NCI-H1436 treated with DMSO at 0.1 percent for 48 hours (cell line): ENCODE results near the gene SGTA.
"Not testable (repeated sequence)": the region's sequence is repeated elsewhere in the genome, so short reads cannot be mapped to it uniquely, and the experiment has no call there.

Source experiments
- DNase-seq: peaks from one replicate; lab custom pipeline; 2025; lab: John Stamatoyannopoulos, UW

Gene SGTA

DNA sequence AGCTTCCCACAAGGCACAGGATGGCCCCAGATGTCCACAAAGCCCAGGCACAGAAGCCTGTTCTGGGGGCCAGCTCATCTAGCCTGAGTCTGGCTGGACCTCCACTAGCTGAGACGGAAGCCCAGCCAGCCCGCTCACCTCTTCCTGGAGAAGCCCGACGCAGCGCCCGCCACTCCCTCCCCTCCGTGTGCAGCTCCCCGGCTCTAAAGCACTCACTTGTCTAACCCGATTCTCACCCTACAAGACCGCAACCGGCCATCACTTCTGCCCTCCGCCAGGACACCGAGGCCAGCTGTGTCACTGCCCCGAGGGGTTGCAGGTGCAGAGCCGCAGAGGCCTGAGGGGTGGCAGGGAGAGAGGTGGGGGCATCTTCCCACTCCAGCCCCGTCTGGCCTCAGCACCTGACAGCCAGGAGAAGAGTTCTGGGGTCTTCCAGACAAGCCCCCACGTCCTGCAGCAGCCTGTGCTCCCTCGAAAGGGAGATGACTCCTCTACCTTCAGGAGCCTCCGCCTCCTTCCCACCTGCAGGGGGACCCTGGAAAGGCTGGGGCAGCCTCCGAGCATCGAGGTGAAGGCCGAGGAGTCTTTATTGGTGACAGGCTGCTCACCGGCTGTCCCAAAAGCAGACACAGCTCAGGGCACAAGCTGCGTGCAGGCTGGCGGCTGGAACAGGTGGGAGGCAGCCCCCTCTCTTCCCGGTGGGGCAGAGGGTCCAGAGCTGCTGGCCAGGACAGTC lies 56.0 kb downstream of the SGTA start:
- DNase-seq, result no peak

DNA sequence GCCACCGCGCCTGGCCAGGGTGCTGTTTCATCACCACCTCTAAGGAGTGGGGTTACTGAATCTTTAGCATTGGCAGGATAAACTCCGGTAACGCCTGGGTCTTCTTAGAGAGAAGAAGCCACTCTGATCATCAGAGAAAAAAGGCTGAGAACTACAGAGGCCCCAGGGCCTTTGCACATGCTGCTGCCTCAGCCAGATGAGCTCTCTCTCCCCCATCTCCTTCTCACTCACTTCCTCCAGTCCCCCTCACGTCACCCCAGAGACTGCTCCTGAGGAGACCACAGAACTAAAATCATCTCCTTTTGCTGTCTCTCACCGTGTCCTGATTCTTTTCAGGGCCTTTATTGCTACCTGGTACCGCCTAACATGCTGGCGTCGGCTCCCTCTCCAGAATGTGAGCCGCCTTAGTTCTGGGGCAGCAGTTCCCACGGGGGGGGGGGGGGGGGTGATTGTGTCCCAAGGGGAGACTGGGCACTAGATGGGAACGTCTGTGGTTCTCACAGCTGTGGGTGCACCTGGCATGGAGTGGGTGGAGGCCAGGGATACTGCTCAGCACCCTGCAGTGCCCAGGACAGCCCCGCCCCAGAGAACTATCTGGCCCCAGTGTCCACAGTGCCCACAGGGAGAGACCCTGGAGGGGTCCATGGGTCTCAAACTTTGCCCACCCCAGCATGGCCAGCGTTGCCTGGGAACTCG lies 56.8 kb downstream of the SGTA start:
- no peak for DNase-seq

DNA sequence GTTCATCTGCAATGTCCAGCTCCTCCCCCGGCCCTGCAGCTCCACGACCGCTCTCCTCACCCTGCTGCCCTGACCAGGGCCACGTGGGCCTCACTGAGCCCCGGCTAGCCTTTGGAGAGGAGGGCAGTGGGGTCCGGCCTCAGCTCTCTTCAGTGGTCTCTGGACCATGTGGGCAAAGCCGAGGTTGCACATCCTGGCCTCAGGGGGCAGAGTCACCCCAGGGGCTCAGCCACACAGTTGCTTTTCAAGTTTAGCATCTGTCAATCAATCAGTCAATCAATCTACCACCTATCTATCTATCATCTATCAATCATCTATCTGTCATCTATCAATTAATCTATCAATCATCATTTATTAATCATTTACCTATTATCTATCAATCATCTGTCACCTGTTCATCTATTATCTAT lies 58.9 kb downstream of the SGTA start:
- no peak for DNase-seq

DNA sequence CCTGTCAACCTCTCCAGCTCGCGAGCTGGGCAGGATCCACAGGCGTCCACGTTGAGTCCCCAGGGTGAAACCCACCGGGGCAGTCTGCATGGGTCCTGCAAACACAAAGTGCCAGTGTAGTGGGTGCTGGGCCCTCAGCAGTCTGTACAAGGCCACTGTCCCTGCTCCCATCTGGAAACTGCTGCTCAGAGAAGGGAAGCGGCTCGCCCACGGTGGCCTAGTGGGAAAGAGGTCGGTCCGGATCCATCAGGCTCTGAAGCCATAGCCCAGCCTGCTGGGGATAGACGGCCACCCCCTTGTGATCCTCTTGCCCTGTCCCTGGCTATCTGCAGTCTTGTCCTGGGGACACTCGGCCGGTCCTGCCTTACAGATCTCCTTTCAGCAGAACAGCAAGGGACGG lies 59.3 kb downstream of the SGTA start:
- no peak for DNase-seq

DNA sequence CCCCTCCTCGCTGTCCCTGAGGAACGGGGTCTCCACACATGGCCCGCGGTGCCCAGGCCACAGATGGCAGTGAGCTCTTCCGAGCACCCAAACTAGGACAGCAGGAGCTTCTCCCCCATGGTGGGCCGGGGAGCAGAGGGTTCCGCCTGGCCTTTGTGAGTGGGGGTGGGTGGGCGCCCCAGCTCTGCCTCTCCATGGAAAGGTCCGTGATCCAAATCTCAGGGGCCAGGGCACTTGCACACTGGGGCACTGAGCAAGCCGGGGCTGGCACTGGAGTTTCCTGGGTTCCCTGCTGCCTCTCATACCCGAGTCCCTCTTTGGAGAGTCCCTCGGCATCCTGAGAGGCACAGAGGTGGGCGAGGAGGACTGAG lies 59.7 kb downstream of the SGTA start:
- no peak for DNase-seq

DNA sequence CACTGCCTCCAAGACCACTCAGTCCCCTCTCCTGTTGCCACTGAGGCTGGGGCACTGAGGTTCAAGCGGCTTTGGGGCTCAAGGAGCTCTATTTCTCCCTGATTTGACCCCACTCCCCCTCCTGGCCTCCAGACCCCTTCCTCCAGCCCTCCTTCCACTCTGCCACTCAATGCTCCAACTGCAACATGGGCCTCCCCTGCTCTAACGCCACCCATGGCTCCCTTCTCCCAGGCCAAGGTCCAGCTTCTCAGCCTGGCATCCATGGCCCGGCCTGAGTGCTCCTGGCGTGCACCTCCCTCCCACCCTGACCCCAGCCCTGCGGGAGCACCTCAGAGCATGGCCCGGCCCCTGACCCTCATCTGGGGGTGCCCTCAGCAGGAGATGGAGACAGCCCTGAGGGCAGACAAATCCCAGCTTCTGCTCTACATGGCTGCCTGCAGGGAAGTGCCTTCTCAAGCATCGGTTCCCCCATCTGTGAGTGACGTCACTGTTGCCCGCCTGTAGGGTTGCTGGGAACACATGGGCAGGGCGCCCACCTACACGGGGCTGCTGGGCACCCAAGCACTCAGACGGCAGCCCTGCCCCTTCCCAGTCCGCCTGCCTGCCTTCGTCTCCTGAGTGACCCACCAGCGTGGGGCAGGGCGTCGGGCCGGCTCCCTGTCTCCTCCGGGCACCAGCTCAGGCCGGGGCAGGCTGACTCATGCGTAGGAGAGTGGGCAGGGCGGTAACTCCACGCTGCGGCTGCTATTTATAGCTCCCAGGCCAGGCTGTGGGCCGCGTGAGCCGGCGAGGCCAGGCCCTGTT lies 60.3 kb downstream of the SGTA start:
- DNase-seq, result no peak

DNA sequence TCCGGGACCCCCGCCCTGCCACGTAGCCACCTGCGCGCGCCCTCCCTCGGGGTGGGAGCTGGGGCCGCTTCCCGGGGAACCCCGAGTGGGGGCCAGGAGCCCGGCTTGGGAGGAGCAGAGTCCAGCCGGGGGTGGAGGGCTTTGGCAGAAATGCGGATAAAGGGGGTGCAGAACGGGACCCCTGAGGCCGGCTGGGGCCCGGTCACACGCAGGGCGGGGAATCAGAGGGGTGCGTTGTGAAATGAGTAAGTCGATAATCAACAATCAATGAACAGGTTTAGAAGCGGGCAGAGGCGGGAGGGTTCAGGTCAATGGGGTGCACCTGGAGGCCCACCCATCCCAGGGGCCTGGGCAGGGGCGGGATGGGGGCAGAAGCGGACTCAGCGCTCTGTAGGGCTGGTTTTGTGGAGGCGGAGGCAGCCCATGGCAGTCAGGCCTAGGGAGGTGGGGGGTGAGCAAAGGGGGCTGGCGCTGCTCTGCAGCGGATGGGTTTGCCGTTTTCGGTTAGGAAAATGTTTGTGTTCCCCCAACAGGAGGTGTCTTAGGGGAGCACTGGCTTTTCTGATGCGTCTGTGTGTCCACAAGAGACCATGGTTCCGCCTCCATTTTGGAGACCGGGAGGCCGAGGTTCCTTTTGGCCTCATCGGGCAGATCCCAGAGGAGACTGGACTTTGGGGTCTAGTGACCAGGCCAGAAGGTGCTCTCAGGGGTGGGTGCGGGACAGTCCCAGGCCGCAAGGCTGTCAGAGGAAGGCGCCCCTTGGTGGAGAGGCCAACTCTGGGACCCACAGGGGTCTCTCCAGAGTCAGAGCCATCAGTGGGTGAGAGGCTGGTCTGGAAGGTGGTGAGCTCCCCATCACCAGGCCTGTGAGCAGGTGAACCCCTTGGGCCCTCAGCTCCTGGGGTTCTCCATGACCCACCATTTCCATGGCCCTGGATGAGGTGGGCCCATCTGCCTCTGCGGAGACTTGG lies 61.2 kb downstream of the SGTA start:
- no peak for DNase-seq

DNA sequence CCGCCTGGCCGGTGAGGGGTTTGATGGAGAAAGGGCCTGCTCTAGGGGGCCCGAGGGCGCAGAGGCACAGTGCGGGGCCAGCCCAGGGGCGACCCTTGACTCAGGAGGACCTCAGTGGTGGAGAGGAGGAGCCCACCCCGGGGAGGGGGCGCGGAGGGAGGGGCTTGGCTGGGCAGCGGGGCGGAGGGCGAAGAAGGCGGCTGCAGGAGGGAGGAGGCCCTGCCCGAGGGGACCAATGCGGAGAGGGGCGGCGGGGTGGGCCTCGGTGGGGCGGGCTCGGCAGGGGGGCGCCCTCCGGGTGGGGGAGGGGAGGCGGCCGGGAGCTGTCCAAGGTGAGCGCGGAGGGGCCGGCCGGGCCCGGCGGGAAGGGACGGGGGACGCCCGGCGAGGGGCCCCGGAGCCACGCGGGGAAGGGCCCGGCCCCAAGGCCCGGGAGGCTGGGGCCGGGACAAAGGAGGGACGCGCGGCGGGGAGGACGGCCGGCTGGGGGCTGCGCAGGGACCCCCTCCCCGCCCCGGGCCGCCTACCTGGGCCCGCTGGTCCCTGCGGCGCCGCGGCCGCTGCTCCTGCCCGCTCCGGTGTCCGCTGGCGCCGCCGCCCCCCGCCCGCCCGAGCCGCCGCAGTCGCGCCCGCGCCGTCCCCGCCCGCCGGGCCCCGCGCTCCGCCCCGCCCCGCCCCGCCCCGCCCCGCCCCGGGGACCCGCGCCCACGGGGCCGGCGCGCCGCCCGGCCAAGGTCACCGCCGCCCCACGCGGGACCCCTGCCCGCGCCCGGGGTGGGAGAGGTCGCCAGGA lies 62.1 kb downstream of the SGTA start, which contains the start of gene DIRAS1:
Gene DIRAS1 (minus strand): TSS at position 596 of the 793 bp plus-strand sequence. CDS start 3,566 bp downstream, outside the sequence.
- DNase-seq, result no peak

DNA sequence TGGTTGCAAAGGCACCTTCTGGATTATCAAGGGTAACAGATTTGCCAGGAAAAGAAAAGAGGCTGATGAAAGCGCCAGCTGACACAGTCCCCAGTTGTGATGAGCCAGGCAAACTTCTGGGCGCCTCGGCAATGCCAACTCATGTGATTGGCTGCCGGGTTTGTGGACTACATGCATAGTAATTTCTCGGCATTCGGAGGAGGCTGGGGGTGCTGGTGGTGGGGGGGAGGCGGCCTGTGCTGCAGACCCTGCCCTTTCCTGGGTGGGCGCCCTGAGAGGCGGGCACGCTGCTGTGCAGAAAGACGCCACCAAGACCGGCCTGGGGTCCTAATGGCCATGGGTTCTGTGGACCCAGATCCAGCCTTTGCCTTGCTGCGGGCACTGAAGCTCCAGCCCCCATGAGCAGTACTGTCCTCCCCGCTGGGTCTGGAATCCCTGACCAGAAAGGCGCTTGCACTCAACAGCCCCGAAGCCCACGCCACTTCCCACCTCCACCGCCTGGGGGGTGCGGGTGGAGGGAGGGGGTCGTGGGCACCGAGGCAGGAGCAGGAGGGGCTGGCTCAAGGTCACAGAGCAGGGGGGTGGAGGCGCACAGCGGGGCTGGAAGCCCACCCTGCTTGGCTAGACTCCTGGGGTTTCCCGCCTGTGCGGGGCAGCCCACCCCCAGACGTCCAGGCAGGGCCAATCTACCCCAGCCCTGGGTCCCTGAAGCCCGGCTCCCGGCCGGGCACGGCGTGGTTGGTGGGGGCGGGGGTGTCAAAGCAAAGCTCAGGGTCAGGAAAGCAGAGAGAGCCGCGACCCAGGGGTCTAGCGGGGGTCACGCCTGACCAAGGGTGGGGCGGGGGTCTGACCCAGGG lies 62.9 kb downstream of the SGTA start:
- DNase-seq, result no peak

DNA sequence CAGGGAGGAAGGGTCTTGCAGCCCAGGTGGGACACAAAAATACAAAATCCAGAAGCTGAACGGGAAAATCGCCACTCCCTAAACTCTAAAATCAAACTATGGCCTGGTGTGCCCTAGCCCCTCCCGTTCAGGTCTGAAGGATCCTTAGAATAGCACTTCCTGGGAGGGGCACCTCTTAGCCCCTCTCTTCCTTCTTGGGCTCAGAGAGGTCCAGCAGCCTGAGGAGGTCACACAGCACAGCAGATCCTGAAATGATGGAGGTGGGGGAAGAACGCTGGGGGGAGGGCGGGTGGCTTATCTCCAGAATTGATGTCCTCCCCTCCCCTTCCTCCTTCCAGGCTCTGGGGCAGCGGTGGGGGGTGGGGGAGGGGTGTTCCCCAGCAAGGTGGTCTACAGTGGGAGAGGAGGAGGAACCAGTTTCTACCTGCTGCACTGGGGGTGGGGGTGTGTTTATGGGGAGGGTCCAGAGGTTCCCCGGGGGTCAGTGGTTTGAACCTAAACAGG lies 63.8 kb downstream of the SGTA start:
- no peak for DNase-seq

DNA sequence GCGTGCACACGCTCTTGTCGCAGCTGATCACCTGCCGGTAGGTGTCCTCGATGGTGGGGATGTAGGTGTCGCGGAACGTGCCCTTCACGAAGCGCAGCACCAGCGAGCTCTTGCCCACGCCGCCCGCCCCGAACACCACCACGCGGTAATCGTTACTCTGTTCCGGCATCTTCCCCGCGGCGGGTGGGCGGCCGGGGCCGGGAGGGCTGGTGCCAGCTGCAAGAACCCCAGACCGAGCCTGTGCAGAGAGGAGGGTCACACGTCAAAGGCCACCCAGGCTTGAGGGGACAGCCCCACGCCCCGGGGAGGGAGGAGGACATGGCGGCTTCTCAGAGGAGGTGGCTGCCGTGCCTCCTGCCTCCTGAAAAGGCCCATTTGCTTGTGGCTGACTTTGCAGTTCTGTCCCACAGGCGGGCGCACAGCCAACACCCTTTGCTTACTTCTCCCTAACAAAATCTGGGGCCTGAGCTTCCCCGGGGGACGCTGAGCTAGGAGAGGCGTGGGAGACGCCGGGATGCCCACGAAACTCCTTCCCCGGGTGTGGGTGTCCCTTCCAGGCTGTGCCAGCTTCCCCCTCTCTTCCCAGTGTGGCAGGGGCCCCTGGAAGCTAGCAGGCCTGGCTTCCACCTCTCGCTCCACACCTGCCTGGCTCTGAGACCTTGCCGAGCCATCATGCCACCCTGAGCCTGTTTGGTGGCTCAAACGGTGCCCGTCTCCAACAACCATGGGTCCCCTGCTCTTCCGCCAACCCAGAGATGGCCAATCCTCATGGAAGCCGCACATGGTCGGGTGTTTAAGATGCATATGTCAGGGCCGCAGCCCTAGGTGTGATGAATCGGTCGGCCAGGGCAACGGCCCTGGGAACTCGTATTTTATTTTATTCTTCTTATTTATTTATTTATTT lies 65.2 kb downstream of the SGTA start:
- no peak for DNase-seq

DNA sequence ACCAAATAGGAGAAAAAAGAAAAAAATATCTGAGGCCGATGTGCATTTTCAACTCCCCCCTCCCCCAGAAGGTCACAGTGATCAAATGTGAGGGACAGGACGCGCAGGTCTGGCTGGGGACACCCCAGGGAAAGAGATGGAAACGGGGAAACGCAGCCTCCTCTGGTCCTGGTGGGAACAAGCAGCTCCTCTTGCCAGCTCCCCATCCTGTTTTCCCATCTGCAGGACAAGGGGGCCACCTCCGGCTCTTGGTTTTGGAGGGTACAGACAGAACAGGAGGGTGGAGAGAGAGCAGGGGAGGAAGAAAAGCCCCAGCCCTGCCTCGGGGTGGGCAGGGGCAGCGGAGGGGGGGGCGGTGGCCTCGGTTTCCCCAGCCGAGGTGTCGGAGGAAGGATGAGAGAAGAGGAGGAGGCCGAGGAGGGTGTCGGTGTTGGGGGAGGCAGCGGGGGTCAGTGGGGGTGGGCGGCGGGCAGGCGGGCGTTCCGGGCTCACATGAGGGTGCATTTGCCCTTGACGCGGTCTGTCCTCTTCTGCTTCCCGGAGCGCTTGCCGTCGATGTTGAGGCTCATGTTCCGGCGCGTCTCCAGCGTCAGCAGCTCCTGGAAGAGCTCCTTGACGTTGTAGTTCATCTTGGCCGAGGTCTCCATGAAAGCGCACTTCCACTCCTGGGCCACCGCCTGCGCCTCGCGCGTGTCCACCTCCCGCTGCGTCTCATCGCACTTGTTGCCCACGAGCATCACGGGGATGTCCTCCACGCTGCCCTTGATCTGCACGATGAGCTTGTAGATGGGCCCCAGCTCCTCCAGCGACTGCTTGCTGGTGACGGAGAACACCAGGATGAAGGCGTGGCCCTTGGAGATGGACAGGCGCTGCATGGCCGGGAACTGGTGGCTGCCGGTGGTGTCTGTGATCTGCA lies 66.1 kb downstream of the SGTA start:
- DNase-seq, result no peak

DNA sequence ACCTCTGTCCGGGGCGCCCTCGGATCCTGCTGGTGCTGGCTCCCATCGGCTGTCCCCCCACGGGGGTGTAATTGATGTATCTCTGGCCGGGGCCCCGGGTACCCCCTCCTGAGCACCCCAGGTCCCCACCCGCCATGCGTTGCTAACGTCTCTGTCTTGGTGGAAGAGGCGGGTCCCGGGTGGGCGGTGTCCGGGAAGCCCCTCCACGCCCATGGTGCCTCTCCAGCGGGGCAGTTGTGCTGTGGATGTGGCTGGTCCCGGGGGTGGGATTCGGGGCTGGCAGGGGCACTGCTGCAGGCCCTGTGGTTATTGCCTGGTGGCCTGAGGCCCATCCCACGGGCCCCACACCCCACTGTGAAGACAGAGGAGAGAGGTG lies 66.8 kb downstream of the SGTA start:
- DNase-seq, result no peak

DNA sequence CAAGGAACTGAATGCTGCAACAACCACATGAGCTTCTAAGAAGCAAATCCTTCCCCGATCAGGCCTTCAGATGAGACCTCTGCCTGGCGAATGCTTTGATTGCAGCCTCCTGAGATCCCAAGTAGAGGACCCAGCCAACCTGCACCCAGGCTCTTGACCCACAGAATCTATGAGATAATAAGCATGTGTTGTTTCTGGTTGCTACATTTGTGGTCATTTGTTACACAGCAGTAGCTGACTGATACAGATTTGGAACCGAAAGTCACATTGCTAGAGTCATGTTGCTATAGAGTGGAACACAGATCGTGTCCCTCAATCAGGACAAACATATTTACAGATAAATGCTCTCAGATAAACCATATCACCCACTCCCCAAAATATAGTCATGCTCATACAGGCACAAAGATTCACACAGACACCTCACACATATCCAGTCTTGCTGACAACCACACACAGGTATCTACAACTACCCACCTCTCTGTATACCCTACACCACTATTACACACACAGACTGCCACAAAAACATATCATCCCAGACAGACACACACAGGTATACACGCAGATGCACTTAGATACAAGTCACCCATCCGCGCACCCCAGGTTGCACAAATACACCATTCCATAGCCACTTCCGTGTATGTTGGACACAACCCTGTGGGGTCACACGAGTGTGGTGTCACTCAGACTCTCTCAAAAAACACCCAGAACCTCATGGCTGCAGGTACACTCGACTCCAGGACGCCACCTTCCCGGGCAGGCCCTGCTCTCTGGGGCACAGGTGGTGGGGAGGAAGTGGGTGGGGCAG lies 67.4 kb downstream of the SGTA start:
- no peak for DNase-seq

DNA sequence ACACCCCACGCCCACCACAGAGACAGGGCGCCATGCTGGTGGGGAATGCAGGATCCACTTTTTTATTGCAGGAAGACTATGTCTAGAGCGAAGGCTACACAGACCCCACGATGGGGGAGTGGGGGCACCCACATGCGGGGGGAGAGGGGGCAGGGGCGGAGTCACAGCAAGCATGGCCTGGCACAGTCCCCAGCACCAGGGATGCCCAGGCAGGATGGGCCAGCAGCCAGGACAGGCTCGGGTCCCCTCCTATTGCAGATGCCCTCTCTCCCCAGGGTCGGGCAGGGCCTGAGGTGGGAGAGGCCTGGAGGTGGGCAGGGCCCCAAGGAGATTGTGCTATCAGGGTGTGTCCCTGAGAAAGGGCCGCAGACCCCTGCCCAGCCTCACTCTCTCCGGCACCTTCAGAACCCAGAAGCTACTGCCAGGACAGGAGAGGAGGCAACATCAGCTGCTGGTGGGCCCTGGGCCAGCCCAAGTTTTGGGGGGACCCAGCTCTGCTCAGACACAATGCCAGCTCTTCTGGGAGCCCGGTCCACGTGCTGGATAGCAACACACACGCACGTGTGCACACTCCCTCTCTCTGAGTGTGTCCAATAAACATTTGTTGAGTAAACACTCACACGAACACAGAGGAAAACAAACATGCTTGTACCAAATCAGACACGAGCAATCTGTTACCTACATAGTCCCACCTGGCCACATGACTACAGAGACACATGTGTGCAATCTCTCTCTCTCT lies 68.4 kb downstream of the SGTA start:
- no peak for DNase-seq

DNA sequence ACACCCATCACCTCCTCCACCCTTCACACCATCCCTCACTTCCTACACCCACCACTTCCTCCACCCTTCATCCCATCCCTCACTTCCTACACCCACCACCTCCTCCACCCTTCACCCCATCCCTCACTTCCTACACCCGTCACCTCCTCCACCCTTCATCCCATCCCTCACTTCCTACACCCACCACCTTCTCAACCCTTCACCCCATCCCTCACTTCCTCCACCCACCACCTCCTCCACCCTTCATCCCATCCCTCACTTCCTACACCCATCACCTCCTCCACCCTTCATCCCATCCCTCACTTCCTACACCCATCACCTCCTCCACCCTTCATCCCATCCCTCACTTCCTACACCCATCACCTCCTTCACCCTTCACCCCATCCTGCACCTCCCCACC lies 69.0 kb downstream of the SGTA start:
- DNase-seq, result not testable (repeated sequence)
